ENCODE measurements around the gene BLMH.

DNA sequence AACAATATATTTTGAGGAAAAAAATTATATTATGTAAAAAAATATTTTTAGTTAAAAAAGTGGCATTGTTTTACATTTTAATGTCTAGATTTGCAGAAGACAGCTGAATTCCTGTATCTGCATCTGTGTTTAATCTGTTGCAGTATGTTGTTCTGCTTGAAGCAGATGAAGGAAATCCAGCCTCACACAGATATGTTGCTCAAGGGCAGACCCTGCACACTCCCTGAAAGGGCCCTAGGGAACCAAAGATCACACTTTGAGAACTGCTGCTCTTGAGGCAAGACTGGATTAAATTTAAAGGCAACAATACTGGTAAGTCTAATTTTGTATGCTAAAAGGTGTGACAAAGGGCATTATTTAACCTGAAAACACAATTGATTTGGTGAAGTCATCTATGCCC is 39.8 kb downstream of the BLMH start:
- TF ChIP-seq, protein P1, sequence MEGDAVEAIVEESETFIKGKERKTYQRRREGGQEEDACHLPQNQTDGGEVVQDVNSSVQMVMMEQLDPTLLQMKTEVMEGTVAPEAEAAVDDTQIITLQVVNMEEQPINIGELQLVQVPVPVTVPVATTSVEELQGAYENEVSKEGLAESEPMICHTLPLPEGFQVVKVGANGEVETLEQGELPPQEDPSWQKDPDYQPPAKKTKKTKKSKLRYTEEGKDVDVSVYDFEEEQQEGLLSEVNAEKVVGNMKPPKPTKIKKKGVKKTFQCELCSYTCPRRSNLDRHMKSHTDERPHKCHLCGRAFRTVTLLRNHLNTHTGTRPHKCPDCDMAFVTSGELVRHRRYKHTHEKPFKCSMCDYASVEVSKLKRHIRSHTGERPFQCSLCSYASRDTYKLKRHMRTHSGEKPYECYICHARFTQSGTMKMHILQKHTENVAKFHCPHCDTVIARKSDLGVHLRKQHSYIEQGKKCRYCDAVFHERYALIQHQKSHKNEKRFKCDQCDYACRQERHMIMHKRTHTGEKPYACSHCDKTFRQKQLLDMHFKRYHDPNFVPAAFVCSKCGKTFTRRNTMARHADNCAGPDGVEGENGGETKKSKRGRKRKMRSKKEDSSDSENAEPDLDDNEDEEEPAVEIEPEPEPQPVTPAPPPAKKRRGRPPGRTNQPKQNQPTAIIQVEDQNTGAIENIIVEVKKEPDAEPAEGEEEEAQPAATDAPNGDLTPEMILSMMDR (IDR thresholded peaks at IDR 0.05; ENCODE audit: insufficient read depth, low read depth, low read length): no peak
- TF ChIP-seq EZH2 (IDR thresholded peaks at IDR 0.05; ENCODE audit: insufficient read depth, low read length): no peak

Measured in astrocyte (in vitro differentiated cells and primary cell).